Measurements from ENCODE around the gene ADD2. TPM values are rescaled to one million over a fixed set of nuclear protein-coding genes. Genes with fewer than 3 reads are reported as not detected.
"Not testable (repeated sequence)": the region's sequence is repeated elsewhere in the genome, so short reads cannot be mapped to it uniquely, and the experiment has no call there.

ADD2 gene
- total RNA-seq, 1 experiment from 2014 or later, result 0.23 TPM

- TF ChIP-seq, protein P1, sequence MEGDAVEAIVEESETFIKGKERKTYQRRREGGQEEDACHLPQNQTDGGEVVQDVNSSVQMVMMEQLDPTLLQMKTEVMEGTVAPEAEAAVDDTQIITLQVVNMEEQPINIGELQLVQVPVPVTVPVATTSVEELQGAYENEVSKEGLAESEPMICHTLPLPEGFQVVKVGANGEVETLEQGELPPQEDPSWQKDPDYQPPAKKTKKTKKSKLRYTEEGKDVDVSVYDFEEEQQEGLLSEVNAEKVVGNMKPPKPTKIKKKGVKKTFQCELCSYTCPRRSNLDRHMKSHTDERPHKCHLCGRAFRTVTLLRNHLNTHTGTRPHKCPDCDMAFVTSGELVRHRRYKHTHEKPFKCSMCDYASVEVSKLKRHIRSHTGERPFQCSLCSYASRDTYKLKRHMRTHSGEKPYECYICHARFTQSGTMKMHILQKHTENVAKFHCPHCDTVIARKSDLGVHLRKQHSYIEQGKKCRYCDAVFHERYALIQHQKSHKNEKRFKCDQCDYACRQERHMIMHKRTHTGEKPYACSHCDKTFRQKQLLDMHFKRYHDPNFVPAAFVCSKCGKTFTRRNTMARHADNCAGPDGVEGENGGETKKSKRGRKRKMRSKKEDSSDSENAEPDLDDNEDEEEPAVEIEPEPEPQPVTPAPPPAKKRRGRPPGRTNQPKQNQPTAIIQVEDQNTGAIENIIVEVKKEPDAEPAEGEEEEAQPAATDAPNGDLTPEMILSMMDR (IDR thresholded peaks at IDR 0.05; ENCODE audit: unreplicated experiment), result no peak
- BruUV-seq (replicated peaks), result no TSS peak
- intact Hi-C loops (cut with micrococcal nuclease), result loop anchor here (1.0 to 10.0 kb wide), 3 partner anchors 130 to 292 kb away; no protein-coding TSS in a partner anchor
- no peaks in the 10 kb centered on the region for H3K36me3 Mint-ChIP-seq (ENCODE audit: insufficient read depth, unreplicated experiment)
- ChIA-PET CTCF (interaction anchor here (0.5 to 2.9 kb wide), 27 partner anchors 8 to 1834 kb away, joined by 3 to 16 read pairs (median 4); partner anchors contain the start of gene FIGLA), POLR2A (interaction anchor here (1.4 kb wide), 1 partner anchor 130 kb away, joined by 3 read pairs; no protein-coding TSS in a partner anchor)
- H3K27ac Mint-ChIP-seq (ENCODE audit: low read depth, unreplicated experiment), result no peak overlapping the region
- H3K27me3 Mint-ChIP-seq (ENCODE audit: insufficient read depth, unreplicated experiment), result peaks cover 62% of the 10 kb centered on the region
- no peak for DNase-seq (ENCODE audit: unreplicated experiment)
- no peaks in the 10 kb centered on the region for H3K4me1 Mint-ChIP-seq (ENCODE audit: insufficient read depth, unreplicated experiment)
- H3K4me3 Mint-ChIP-seq (ENCODE audit: unreplicated experiment), result no peak overlapping the region
- H3K9me3 Mint-ChIP-seq (ENCODE audit: unreplicated experiment), result no peaks in the 10 kb centered on the region
These were observed 112.2 kb downstream of the ADD2 start for GRCh38 chr2:70655786-70656185.

DNA sequence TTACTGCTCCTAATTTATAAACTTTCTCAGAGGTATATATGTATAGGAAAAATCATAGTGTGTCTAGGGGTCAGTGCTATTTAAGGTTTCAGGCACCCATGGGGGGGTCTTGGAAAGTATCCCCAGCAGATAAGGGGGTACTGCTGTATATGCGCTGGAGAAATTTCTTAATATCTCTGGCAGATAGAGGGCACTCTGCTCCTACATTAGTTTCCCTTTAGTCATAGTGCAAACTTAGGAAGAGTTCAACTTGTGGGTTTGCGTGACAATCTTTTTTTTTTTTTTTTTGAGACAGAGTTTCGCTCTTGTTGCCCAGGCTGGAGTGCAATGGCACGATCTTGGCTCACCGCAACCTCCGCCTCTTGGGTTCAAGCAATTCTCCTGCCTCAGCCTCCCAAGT, 112.8 kb downstream of the ADD2 start:
- H3K4me3 Mint-ChIP-seq (ENCODE audit: unreplicated experiment); H3K4me1 Mint-ChIP-seq (ENCODE audit: insufficient read depth, unreplicated experiment); H3K36me3 Mint-ChIP-seq (ENCODE audit: insufficient read depth, unreplicated experiment); BruUV-seq (replicated peaks); H3K27ac Mint-ChIP-seq (ENCODE audit: low read depth, unreplicated experiment); H3K9me3 Mint-ChIP-seq (ENCODE audit: unreplicated experiment): not testable (repeated sequence)
- intact Hi-C loops (cut with micrococcal nuclease), result loop anchor here (1.0 to 10.0 kb wide), 3 partner anchors 130 to 292 kb away; no protein-coding TSS in a partner anchor
- TF ChIP-seq, protein P1 (IDR thresholded peaks at IDR 0.05; ENCODE audit: unreplicated experiment), result peak; percentile 44
- DNase-seq (ENCODE audit: unreplicated experiment), result peak; percentile 49
- POLR2A ChIA-PET, result interaction anchor here (1.4 kb wide), 1 partner anchor 131 kb away, joined by 3 read pairs; no protein-coding TSS in a partner anchor
- H3K27me3 Mint-ChIP-seq (ENCODE audit: insufficient read depth, unreplicated experiment), result peaks cover 57% of the 10 kb centered on the region
- CTCF ChIA-PET, result interaction anchor here (0.7 to 2.9 kb wide), 18 partner anchors 8 to 1834 kb away, joined by 3 to 16 read pairs (median 4); partner anchors contain the start of gene FIGLA

- CTCF ChIA-PET, result interaction anchor here (0.6 to 2.2 kb wide), 7 partner anchors 10 to 348 kb away, joined by 3 to 9 read pairs (median 3); no protein-coding TSS in a partner anchor
- Mint-ChIP-seq H3K27ac (ENCODE audit: low read depth, unreplicated experiment) (no peak overlapping the region), H3K4me1 (ENCODE audit: insufficient read depth, unreplicated experiment) (no peaks in the 10 kb centered on the region), H3K9me3 (ENCODE audit: unreplicated experiment) (no peaks in the 10 kb centered on the region), H3K27me3 (ENCODE audit: insufficient read depth, unreplicated experiment) (peaks cover 51% of the 10 kb centered on the region), H3K4me3 (ENCODE audit: unreplicated experiment) (no peak overlapping the region), H3K36me3 (ENCODE audit: insufficient read depth, unreplicated experiment) (no peaks in the 10 kb centered on the region)
- TF ChIP-seq, protein P1 (IDR thresholded peaks at IDR 0.05; ENCODE audit: unreplicated experiment), result no peak
- DNase-seq (ENCODE audit: unreplicated experiment), result no peak
- BruUV-seq (replicated peaks), result no TSS peak
- intact Hi-C loops (cut with micrococcal nuclease), result loop anchor here (10.0 kb wide), 1 partner anchor 213 kb away; no protein-coding TSS in a partner anchor
- POLR2A ChIA-PET, result no interaction called here
These were observed 116.3 kb downstream of the ADD2 start for GRCh38 chr2:70651727-70652126.

DNA sequence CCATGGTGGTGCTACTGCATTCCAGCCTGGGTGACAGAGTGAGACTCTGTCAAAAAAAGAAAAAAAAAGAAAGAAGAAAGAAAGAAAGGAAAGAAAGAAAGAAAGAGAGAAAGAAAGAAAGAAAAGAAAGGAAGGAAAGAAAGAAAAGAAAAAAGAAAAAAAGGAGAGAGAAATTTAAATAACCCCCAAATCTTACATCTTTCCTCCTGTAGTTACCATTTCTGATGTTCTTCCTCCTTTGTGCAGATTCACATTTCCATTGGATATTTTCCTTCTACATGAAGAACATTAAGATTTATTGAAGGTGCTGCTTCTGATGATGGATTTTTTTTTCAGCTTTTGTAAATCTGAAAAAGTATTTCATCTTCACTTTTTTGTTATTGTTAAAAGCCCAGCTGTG, 117.0 kb downstream of the ADD2 start:
- ChIA-PET CTCF (interaction anchor here (0.6 to 2.2 kb wide), 7 partner anchors 11 to 347 kb away, joined by 3 to 9 read pairs (median 3); no protein-coding TSS in a partner anchor), POLR2A (no interaction called here)
- Mint-ChIP-seq H3K27ac (ENCODE audit: low read depth, unreplicated experiment) (no peak overlapping the region), H3K27me3 (ENCODE audit: insufficient read depth, unreplicated experiment) (peaks cover 44% of the 10 kb centered on the region), H3K9me3 (ENCODE audit: unreplicated experiment) (no peaks in the 10 kb centered on the region), H3K4me3 (ENCODE audit: unreplicated experiment) (no peak overlapping the region), H3K4me1 (ENCODE audit: insufficient read depth, unreplicated experiment) (no peaks in the 10 kb centered on the region), H3K36me3 (ENCODE audit: insufficient read depth, unreplicated experiment) (no peaks in the 10 kb centered on the region)
- intact Hi-C loops (cut with micrococcal nuclease), result loop anchor here (10.0 kb wide), 1 partner anchor 214 kb away; no protein-coding TSS in a partner anchor
- no peak for DNase-seq (ENCODE audit: unreplicated experiment)
- BruUV-seq (replicated peaks), result no TSS peak
- TF ChIP-seq, protein P1 (IDR thresholded peaks at IDR 0.05; ENCODE audit: unreplicated experiment), result no peak
